GM13976 (cell line): ENCODE results near the gene FKBP1A.

Experiments
- DNase-seq: peaks from one replicate; pipeline ENCODE4 v3.0.0; 2012; ENCODE audit warnings: low spot score
- CTCF ChIP-seq: IDR thresholded peaks from 2 replicates; pipeline ENCODE4 v1.5.1; 2012; ENCODE audit warnings: borderline replicate concordance, mild to moderate bottlenecking; ENCODE audit not compliant: insufficient read depth; ENCODE audit errors: extremely low read depth, missing control alignments, control extremely low read depth
- in situ Hi-C: fragments of 300-500 bp; cut with MboI; formaldehyde crosslinking; loops from one replicate; pipeline ENCODE4 v1.12.0; 2022; ENCODE audit warnings: low sequenced_read_pairs, mixed read lengths, inconsistent platforms; ENCODE audit not compliant: unreplicated experiment

Gene FKBP1A

GRCh38 chr20:1436263-1436662, 43.4 kb upstream of the FKBP1A start:
- TF ChIP-seq CTCF, result no peak
- in situ Hi-C loops, result no loop called here
- no peak for DNase-seq

- no peak for TF ChIP-seq CTCF
- DNase-seq, result no peak
- in situ Hi-C loops, result no loop called here
Observed at GRCh38 chr20:1435337-1435699, 42.5 kb upstream of the FKBP1A start.

- in situ Hi-C loops, result no loop called here
- DNase-seq, result peak; percentile 59
- TF ChIP-seq CTCF, result no peak
Observed at GRCh38 chr20:1434571-1435336, 41.9 kb upstream of the FKBP1A start.

- no peak for TF ChIP-seq CTCF
- no peak for DNase-seq
- in situ Hi-C loops, result no loop called here
Observed at GRCh38 chr20:1431158-1431557, 38.3 kb upstream of the FKBP1A start.

GRCh38 chr20:1430004-1430451, 37.2 kb upstream of the FKBP1A start:
- in situ Hi-C loops, result no loop called here

GRCh38 chr20:1429143-1429728, 36.4 kb upstream of the FKBP1A start:
- in situ Hi-C loops, result no loop called here
- no peak for TF ChIP-seq CTCF
- no peak for DNase-seq

More at GRCh38 chr20:1430004-1430451, 37.2 kb upstream of the FKBP1A start:
- no peak for TF ChIP-seq CTCF
- DNase-seq, result no peak
